HG02938 (cell line): ENCODE measurements around the gene KRTAP10-5.

Experiments used
- ATAC-seq: cut with Tn5 transposase; IDR thresholded peaks from one replicate; pipeline ENCODE4 v1.9.1; 2021; ENCODE audit warnings: mild to moderate bottlenecking, moderate library complexity; ENCODE audit not compliant: unreplicated experiment

The KRTAP10-5 gene

DNA sequence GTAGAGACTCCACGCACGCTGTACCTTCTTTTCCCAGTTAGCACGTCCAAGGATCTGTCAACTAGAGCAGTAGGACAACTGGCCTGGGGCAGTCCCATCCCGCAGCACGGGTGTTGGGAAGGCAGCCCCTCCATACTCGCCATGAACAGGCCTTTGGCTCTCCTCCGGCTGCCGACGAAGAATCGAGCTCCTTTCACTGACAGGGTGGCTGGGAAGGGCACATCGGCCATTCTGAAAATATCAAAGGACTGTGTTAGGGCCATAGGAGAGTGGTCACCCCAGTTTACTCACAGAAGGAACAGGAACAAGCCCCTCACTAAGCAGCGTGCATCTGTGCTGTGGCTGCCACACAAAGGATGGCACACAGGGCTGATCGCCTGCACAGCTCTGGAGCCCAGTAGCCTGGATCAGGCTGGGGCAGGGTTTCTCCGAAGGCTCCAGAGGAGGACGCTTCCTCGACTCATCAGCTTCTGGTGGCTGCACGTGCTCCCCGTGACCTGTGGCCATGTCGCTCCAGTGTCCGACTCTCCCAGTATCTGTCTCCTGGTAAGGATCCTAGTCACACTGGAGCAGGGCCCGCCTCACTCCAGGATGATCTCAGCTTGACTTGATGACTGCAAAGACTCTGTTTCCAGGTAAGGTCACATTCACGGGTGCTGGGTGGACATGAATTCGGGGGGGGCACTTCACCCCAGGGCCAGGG lies 49.4 kb downstream of the KRTAP10-5 start:
- no peak for ATAC-seq

DNA sequence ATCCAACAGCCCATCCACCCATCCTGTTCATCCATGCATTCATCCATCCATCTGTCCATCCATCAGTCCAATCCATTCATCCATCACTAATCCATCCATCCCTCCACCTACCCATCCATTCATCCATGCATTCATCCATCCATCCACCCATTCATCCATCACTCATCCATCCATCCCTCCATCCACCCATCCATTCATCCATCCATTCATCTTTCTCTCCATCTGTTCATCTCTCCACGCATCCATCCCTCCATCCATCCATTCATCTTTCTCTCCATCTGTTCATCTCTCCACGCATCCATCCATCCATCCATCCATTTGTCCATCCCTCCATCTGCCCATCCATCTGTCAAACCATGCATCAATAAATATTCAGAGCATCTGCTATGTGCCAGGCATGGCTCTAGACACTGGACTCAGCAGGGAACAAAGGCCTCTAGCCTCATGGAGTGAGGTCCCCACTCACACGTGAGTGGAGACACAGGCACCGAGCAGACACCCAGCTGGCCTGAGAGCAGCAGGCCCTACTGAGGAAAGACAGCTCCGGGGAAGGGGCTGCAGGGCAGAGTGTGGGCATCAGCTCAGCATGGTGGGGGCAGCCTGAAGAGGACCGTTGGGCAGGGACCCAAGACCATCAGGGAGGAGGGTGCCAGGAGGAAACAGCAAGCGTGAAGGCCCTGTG lies 50.0 kb downstream of the KRTAP10-5 start:
- ATAC-seq = no peak

DNA sequence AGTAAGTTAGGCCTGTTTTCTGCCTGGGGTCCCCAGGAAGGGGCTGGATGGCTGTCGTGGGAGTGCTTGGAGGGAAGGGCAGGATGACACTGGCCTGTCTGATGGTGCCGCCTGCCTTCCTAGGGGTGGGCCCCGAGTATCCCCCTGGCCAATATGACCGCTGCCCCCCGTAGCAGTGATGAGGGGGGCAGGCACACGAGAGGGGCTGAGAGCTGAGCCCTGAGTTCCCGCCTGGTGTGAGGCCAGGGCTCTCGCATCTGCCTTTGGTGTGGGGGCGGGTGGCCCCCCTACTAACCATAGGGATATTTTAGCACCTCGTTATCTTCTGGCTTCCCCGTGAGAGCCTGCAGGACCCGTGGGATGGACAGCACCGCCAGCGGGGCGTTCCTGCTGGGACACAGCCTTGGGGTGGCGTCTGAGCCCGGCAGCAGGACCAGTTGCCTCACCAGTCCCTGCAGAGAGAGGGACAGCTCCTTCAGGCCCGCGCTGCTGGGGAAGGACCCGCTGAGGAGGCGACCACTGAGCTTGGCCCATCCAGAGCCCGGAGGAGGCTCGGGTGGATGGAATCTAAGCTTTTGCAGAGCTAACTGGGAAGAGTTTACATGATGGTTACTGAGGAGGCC lies 50.8 kb downstream of the KRTAP10-5 start:
- ATAC-seq = no peak
